Cardiac fibroblast (primary cell): ENCODE measurements around the gene PPIP5K2.

Experiments used
- DNase-seq, 2 donors: peaks; one replicate each; pipeline versions ENCODE4 v3.0.0 to v3.0.0-alpha.2; 2010; ENCODE audit warnings: low read depth in 2 of 2
- H3K4me3 ChIP-seq, 2 donors: replicated peaks in 1 of 2; 1 replicate in 1 of 2; 2 replicates in 1 of 2; pipeline ENCODE4 v1.5.1; 2011; ENCODE audit warnings: low read depth in 2 of 2, low read length in 2 of 2, mild to moderate bottlenecking in 2 of 2, moderate library complexity in 1 of 2
- TF ChIP-seq, protein P1 (sequence below): IDR thresholded peaks from one replicate; pipeline ENCODE4 v1.5.1; 2011; ENCODE audit warnings: low read depth, mild to moderate bottlenecking, low read length, inconsistent platforms

PPIP5K2 gene

GRCh38 chr5:103148213-103148612 is 28.1 kb downstream of the PPIP5K2 start:
- TF ChIP-seq, protein P1, sequence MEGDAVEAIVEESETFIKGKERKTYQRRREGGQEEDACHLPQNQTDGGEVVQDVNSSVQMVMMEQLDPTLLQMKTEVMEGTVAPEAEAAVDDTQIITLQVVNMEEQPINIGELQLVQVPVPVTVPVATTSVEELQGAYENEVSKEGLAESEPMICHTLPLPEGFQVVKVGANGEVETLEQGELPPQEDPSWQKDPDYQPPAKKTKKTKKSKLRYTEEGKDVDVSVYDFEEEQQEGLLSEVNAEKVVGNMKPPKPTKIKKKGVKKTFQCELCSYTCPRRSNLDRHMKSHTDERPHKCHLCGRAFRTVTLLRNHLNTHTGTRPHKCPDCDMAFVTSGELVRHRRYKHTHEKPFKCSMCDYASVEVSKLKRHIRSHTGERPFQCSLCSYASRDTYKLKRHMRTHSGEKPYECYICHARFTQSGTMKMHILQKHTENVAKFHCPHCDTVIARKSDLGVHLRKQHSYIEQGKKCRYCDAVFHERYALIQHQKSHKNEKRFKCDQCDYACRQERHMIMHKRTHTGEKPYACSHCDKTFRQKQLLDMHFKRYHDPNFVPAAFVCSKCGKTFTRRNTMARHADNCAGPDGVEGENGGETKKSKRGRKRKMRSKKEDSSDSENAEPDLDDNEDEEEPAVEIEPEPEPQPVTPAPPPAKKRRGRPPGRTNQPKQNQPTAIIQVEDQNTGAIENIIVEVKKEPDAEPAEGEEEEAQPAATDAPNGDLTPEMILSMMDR = no peak
- no peak overlapping the region for H3K4me3 ChIP-seq
- DNase-seq = no peak

DNA sequence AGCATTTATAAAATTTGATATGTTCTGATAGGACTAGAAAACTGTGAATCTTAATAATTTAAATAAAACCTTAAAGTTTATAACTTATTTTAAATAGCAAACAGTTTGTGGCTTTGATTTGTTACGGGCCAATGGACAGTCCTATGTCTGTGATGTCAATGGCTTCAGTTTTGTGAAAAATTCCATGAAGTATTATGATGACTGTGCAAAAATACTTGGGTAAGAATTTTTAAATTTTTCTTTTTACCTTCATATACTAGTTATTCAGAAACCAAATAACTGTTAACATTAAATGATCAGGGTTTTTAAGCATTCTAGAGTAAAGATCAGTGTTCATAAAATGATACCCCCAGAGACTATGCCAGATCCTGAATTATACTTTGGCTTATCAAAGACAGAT is 31.1 kb downstream of the PPIP5K2 start:
- DNase-seq = no peak
- no peak overlapping the region for H3K4me3 ChIP-seq
- TF ChIP-seq, protein P1 = no peak

DNA sequence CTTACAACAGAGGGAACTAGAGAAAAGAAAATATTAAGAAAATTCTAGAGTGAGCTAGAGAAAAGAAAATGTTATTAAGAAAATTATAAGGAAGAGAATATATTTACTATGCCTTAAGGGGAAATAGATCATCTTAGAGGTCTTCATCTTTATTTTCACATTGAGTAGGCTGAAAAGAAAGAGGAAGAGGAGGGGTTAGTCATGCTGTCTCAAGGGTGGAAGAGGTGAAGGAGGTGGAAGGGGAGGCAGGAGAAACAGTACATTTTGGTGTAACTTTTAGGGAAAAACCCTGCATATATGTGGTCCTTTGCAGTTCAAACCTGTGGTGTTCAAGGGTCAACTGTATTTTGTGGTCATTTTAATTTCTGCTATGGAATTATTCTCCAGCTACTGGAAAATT is 46.6 kb downstream of the PPIP5K2 start:
- TF ChIP-seq, protein P1 = no peak
- H3K4me3 ChIP-seq = no peak overlapping the region
- no peak for DNase-seq

DNA sequence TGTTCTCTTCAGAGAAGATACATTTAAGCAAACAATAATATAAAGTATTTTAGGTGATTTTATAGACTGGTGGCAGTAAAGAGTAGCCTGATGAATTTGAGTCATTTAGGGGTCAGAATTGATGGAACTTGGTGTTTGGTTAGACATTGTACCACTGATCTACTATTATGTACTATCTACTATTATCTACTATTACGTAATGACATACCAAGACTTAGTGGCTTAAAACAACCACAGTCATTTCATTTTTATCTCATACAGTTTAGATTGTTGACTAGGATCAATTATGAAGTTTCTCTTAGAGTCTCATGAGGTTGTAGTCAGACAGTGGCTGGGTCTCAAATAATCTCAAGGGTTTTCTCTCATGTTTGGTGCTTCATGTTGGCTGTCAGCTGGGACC is 54.0 kb downstream of the PPIP5K2 start:
- no peak for DNase-seq
- TF ChIP-seq, protein P1 = no peak
- H3K4me3 ChIP-seq = no peak overlapping the region

DNA sequence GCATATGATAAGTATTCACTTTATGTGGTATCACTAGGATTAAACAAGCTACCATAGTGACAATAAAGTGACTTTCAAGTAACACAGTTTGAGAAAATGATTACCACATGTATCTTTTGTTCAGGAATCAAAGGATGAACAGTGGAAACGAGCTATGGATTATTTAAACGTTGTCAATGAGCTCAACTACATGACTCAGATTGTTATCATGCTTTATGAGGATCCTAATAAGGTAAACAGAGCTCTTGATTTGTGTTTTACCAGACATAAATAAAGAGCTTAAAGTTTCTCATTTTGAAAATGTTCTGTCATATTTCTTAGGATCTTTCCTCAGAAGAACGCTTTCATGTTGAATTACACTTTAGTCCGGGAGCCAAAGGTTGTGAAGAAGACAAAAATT is 57.4 kb downstream of the PPIP5K2 start:
- H3K4me3 ChIP-seq = no peak overlapping the region
- TF ChIP-seq, protein P1 = no peak
- DNase-seq = no peak

DNA sequence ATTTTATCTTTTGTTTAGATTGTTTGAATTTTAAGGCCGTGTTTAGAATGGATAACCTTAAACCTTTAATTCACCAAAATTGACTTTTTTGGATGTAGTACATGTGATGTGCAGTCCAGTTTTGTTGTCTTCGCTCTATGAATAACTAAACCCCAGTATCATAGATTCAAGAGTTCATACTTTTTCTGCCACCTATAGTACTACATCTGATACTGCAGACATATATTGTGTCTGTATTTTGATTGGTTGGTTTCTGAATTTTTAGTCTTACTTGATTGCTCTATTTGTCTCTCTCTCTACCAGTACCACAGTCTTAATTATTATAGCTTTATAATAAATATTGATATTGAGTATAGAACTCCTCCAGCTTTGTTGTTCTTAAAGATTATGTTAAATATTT is 58.1 kb downstream of the PPIP5K2 start:
- TF ChIP-seq, protein P1 = no peak
- H3K4me3 ChIP-seq = no peak overlapping the region
- peak in 1 of 2 donors; percentile 7 for DNase-seq

- TF ChIP-seq, protein P1 = no peak
- no peak overlapping the region for H3K4me3 ChIP-seq
- DNase-seq = no peak
Observed at GRCh38 chr5:103186152-103186551, 66.1 kb downstream of the PPIP5K2 start.
